ENCODE results near the gene SDHB.

DNA sequence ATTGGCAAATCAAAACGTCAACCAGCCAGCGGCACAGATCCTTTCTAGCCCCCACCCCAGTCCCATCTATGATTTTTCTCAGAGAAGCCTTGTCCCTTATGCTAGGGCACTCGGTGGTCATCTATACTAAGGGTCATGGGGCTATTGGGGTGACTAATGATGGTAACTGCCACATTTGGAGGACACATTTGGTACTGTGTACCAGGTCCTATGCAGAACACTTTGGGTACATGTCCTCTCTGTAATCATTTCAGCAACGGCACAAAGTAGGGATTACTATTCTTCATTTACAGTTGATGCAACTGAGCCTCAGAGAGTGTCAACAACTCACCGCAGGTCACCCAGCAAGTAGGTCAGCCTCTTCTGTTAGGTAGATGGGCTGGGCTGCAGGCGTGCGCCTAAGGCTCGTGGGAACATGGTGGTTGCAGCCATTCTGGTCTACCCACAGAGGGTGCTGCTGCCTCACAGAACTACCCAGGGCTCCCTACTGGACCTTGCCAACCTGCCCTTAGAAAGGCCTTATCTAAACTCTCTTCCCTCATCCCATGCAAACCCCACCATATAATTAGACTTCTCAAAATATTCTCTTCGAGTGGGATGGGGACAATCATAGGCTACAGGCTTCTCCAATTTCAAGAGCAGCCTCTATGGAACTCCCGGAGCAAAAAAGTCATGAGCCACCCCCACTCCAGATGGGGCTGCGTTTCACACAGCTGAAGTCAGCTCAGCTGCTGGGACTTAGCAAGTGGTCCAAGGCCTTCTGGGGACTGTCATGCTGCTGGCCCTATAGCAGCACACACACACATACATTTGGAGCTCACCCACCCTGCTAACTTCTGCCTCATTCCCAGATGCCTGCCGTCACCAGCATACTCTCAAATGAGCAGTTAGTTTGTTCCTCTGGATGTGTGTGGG is 5.8 kb upstream of the SDHB start:
- TF ChIP-seq POLR2A (conservative IDR thresholded peaks at IDR 0.05), result no peak
- TF ChIP-seq POLR2AphosphoS5 (IDR thresholded peaks at IDR 0.05; ENCODE audit: control insufficient read depth, insufficient read depth, low read depth, low read length), result no peak
